ENCODE measurements around the gene POLK.

POLK gene

DNA sequence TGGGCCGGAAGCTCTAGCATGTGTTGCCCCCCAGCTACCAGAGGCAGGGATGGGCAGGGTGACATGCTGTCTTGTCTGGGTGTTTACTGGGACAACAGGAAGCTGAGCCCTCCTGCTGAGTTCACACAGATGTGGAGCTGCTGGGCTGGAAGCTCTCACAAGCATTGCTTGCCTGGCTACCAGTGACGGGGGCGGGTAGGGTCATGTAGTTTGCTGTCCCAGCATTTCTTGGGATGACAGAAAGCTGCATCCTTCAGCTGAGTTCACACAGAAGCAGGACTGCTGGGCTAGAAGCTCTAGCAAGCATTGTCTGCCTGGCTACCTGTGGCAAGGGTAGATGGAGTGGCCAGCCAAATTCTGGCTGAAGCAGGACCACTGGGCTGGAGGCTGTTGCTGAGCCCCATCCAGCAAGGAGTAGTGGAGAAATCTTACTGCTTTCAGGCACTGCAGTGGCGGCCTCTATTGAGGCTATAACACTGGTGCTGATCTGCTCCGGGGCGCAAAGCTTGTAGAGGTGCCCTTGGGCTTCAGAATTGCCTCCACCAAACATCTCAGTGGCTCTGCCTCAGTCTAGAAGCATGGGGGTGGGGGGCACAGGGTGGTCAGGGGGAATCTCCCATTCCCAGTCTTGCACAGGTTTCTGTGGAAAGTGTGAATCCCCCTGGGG lies 25.1 kb downstream of the POLK start:
- DNase-seq (ENCODE audit: low read depth) = no peak
- no peak overlapping the region for H3K4me3 ChIP-seq (ENCODE audit: low read depth, low read length)
- TF ChIP-seq, protein P1, sequence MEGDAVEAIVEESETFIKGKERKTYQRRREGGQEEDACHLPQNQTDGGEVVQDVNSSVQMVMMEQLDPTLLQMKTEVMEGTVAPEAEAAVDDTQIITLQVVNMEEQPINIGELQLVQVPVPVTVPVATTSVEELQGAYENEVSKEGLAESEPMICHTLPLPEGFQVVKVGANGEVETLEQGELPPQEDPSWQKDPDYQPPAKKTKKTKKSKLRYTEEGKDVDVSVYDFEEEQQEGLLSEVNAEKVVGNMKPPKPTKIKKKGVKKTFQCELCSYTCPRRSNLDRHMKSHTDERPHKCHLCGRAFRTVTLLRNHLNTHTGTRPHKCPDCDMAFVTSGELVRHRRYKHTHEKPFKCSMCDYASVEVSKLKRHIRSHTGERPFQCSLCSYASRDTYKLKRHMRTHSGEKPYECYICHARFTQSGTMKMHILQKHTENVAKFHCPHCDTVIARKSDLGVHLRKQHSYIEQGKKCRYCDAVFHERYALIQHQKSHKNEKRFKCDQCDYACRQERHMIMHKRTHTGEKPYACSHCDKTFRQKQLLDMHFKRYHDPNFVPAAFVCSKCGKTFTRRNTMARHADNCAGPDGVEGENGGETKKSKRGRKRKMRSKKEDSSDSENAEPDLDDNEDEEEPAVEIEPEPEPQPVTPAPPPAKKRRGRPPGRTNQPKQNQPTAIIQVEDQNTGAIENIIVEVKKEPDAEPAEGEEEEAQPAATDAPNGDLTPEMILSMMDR (IDR thresholded peaks at IDR 0.05; ENCODE audit: low read depth, low read length) = no peak
- no peak for TF ChIP-seq POLR2A (IDR thresholded peaks at IDR 0.05; ENCODE audit: extremely low read depth, insufficient read length)
- TF ChIP-seq MYC (IDR thresholded peaks at IDR 0.05; ENCODE audit: low read depth, low read length) = no peak
- no peak for TF ChIP-seq MAX (IDR thresholded peaks at IDR 0.05; ENCODE audit: low read depth, low read length)

- no peak overlapping the region for H3K4me3 ChIP-seq (ENCODE audit: low read depth, low read length)
- no peak for DNase-seq (ENCODE audit: low read depth)
- no peak for TF ChIP-seq MAX (IDR thresholded peaks at IDR 0.05; ENCODE audit: low read depth, low read length)
- TF ChIP-seq, protein P1 (IDR thresholded peaks at IDR 0.05; ENCODE audit: low read depth, low read length) = no peak
- TF ChIP-seq MYC (IDR thresholded peaks at IDR 0.05; ENCODE audit: low read depth, low read length) = no peak
- no peak for TF ChIP-seq POLR2A (IDR thresholded peaks at IDR 0.05; ENCODE audit: extremely low read depth, insufficient read length)
These were observed 26.5 kb downstream of the POLK start for GRCh38 chr5:75538211-75538610.

DNA sequence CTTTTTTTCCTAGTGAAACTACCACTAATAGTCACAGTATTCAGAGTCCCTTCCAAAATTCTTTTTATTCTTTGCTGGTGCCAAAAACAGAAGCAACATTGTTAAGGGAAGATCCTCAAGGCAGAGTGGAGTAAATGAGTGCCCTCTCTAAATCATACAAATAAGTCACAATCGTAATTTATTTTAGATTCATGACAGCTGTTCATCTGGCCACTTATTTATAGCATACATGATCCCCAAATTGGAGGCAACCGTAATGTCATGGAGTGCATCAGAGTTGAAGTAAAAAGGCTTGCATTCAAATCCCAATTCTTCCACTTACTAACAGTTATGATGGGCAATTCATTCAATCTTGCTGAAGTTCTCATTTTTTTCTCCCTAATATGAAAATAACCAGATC lies 33.4 kb downstream of the POLK start:
- no peak for DNase-seq (ENCODE audit: low read depth)
- TF ChIP-seq, protein P1 (IDR thresholded peaks at IDR 0.05; ENCODE audit: low read depth, low read length) = no peak
- TF ChIP-seq MYC (IDR thresholded peaks at IDR 0.05; ENCODE audit: low read depth, low read length) = no peak
- TF ChIP-seq POLR2A (IDR thresholded peaks at IDR 0.05; ENCODE audit: extremely low read depth, insufficient read length) = no peak
- no peak for TF ChIP-seq MAX (IDR thresholded peaks at IDR 0.05; ENCODE audit: low read depth, low read length)
- no peak overlapping the region for H3K4me3 ChIP-seq (ENCODE audit: low read depth, low read length)

DNA sequence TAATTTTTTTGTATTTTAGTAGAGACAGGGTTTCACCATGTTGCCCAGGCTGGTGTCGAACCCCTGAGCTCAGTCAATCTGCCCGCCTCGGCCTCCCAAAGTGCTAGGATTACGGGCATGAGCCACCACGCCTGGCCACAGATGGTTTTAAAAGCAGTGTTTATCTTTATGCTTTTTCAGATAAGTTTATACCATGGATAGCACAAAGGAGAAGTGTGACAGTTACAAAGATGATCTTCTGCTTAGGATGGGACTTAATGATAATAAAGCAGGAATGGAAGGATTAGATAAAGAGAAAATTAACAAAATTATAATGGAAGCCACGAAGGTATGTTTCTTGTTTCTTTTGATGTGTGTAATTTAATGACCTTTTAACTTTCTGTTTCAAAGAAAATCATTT lies 35.1 kb downstream of the POLK start:
- no peak for DNase-seq (ENCODE audit: low read depth)
- TF ChIP-seq MYC (IDR thresholded peaks at IDR 0.05; ENCODE audit: low read depth, low read length) = no peak
- no peak for TF ChIP-seq POLR2A (IDR thresholded peaks at IDR 0.05; ENCODE audit: extremely low read depth, insufficient read length)
- TF ChIP-seq MAX (IDR thresholded peaks at IDR 0.05; ENCODE audit: low read depth, low read length) = no peak
- TF ChIP-seq, protein P1 (IDR thresholded peaks at IDR 0.05; ENCODE audit: low read depth, low read length) = no peak

DNA sequence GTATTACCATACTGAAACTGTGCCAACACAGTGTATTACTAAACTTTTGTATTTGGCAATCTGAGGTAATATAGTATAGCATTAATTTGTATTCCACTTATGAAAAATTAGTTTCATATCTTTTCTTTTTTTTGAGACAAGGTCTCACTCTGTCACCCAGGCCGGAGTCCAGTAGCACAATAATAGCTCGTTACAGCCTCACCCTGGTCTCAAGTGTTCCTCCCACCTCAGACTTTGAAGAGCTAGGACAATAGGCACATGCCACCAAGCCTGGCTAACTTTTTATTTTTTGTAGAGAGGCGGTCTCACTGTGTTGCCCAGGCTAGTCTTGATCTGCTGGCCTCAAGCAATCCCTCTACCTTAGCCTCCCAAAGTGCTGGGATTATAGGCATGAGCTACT lies 36.1 kb downstream of the POLK start:
- TF ChIP-seq POLR2A (IDR thresholded peaks at IDR 0.05; ENCODE audit: extremely low read depth, insufficient read length) (no peak), MAX (IDR thresholded peaks at IDR 0.05; ENCODE audit: low read depth, low read length) (no peak), MYC (IDR thresholded peaks at IDR 0.05; ENCODE audit: low read depth, low read length) (no peak)
- TF ChIP-seq, protein P1 (IDR thresholded peaks at IDR 0.05; ENCODE audit: low read depth, low read length) = no peak
- no peak for DNase-seq (ENCODE audit: low read depth)
- H3K4me3 ChIP-seq (ENCODE audit: low read depth, low read length) = no peak overlapping the region

More for the DNA sequence above, 35.1 kb downstream of the POLK start:
- no peak overlapping the region for H3K4me3 ChIP-seq (ENCODE audit: low read depth, low read length)

Measured in NB4 (cell line).